Memory B cell (primary cell): ENCODE data around the gene TTLL8.

Experiments used
- ATAC-seq: fragments of 150-1000 bp; cut with Tn5 transposase; 2 replicates; pipeline ENCODE4 v1.10.0; 2021; ENCODE audit warnings: low read depth, mild to moderate bottlenecking, moderate library complexity
- DNase-seq, 2 donors: peaks; one replicate each; pipeline ENCODE4 v3.0.0; 2022; ENCODE audit warnings: low spot score in 2 of 2
- H3K27ac Mint-ChIP-seq: one replicate; pipeline ENCODE4 v1.8.0; 2022; ENCODE audit warnings: mild to moderate bottlenecking, moderate library complexity, mixed read lengths
- H3K27me3 Mint-ChIP-seq: one replicate; pipeline ENCODE4 v1.8.0; 2022; ENCODE audit warnings: mixed read lengths
- H3K36me3 Mint-ChIP-seq: one replicate; pipeline ENCODE4 v1.8.0; 2022; ENCODE audit warnings: mild to moderate bottlenecking, mixed read lengths
- H3K4me1 Mint-ChIP-seq: one replicate; pipeline ENCODE4 v1.8.0; 2022; ENCODE audit warnings: mixed read lengths
- H3K4me3 Mint-ChIP-seq: one replicate; pipeline ENCODE4 v1.8.0; 2022; ENCODE audit warnings: mild to moderate bottlenecking, moderate library complexity, mixed read lengths
- H3K9me3 Mint-ChIP-seq: one replicate; pipeline ENCODE4 v1.8.0; 2022; ENCODE audit warnings: mixed read lengths

The TTLL8 gene

GRCh38 chr22:50008151-50009040 is 49.7 kb downstream of the TTLL8 start:
- Mint-ChIP-seq H3K27me3 (peaks cover 12% of the 10 kb centered on the region), H3K36me3 (peaks cover 1% of the 10 kb centered on the region), H3K9me3 (no peaks in the 10 kb centered on the region), H3K4me3 (no peak overlapping the region), H3K27ac (no peak overlapping the region), H3K4me1 (peaks cover 18% of the 10 kb centered on the region)
- ATAC-seq (no peak), DNase-seq (no peak)

- peaks cover 12% of the 10 kb centered on the region for H3K27me3 Mint-ChIP-seq
- ATAC-seq, result no peak
- no peak overlapping the region for H3K4me3 Mint-ChIP-seq
- peaks cover 11% of the 10 kb centered on the region for H3K4me1 Mint-ChIP-seq
- H3K9me3 Mint-ChIP-seq, result no peaks in the 10 kb centered on the region
- DNase-seq, result no peak
- peaks cover 1% of the 10 kb centered on the region for H3K36me3 Mint-ChIP-seq
- H3K27ac Mint-ChIP-seq, result no peak overlapping the region
Observed at GRCh38 chr22:50007057-50007511, 51.0 kb downstream of the TTLL8 start.

GRCh38 chr22:50004918-50005317 is 53.2 kb downstream of the TTLL8 start:
- ATAC-seq (no peak), DNase-seq (no peak)
- Mint-ChIP-seq H3K4me1 (peaks cover 6% of the 10 kb centered on the region), H3K4me3 (no peak overlapping the region), H3K27ac (no peak overlapping the region), H3K27me3 (peaks cover 6% of the 10 kb centered on the region), H3K36me3 (peaks cover 1% of the 10 kb centered on the region), H3K9me3 (no peaks in the 10 kb centered on the region)

GRCh38 chr22:50002791-50003190 is 55.3 kb downstream of the TTLL8 start:
- no peak overlapping the region for H3K27ac Mint-ChIP-seq
- peaks cover 1% of the 10 kb centered on the region for H3K36me3 Mint-ChIP-seq
- ATAC-seq, result no peak
- peaks cover 11% of the 10 kb centered on the region for H3K4me1 Mint-ChIP-seq
- no peak for DNase-seq
- no peaks in the 10 kb centered on the region for H3K9me3 Mint-ChIP-seq
- peaks cover 15% of the 10 kb centered on the region for H3K27me3 Mint-ChIP-seq
- H3K4me3 Mint-ChIP-seq, result no peak overlapping the region

GRCh38 chr22:50001388-50002231 is 56.5 kb downstream of the TTLL8 start:
- DNase-seq (no peak), ATAC-seq (peak; percentile 32)
- Mint-ChIP-seq H3K36me3 (peaks cover 1% of the 10 kb centered on the region), H3K4me1 (peaks cover 14% of the 10 kb centered on the region), H3K27ac (no peak overlapping the region), H3K27me3 (peaks cover 15% of the 10 kb centered on the region), H3K9me3 (no peaks in the 10 kb centered on the region), H3K4me3 (no peak overlapping the region)

GRCh38 chr22:50000587-50001387 is 57.3 kb downstream of the TTLL8 start:
- Mint-ChIP-seq H3K4me3 (no peak overlapping the region), H3K27ac (no peak overlapping the region), H3K27me3 (peaks cover 15% of the 10 kb centered on the region), H3K4me1 (peaks cover 14% of the 10 kb centered on the region), H3K36me3 (peaks cover 1% of the 10 kb centered on the region), H3K9me3 (no peaks in the 10 kb centered on the region)
- DNase-seq (no peak), ATAC-seq (no peak)

GRCh38 chr22:49999946-50000586 is 58.0 kb downstream of the TTLL8 start:
- H3K4me1 Mint-ChIP-seq, result peaks cover 14% of the 10 kb centered on the region
- no peak for ATAC-seq
- H3K27me3 Mint-ChIP-seq, result peaks cover 17% of the 10 kb centered on the region
- no peak overlapping the region for H3K4me3 Mint-ChIP-seq
- H3K27ac Mint-ChIP-seq, result no peak overlapping the region
- peaks cover 1% of the 10 kb centered on the region for H3K36me3 Mint-ChIP-seq
- no peaks in the 10 kb centered on the region for H3K9me3 Mint-ChIP-seq
- no peak for DNase-seq

- H3K27ac Mint-ChIP-seq, result no peak overlapping the region
- peaks cover 17% of the 10 kb centered on the region for H3K27me3 Mint-ChIP-seq
- no peak overlapping the region for H3K4me3 Mint-ChIP-seq
- ATAC-seq (peak; percentile 34), DNase-seq (no peak)
- peaks cover 1% of the 10 kb centered on the region for H3K36me3 Mint-ChIP-seq
- H3K4me1 Mint-ChIP-seq, result peaks cover 14% of the 10 kb centered on the region
- H3K9me3 Mint-ChIP-seq, result no peaks in the 10 kb centered on the region
Observed at GRCh38 chr22:49999063-49999945, 58.8 kb downstream of the TTLL8 start.

GRCh38 chr22:49998718-49999062 is 59.4 kb downstream of the TTLL8 start:
- DNase-seq, result no peak
- Mint-ChIP-seq H3K4me3 (no peak overlapping the region), H3K9me3 (no peaks in the 10 kb centered on the region), H3K27ac (no peak overlapping the region), H3K4me1 (peaks cover 14% of the 10 kb centered on the region), H3K36me3 (peaks cover under 1% of the 10 kb centered on the region), H3K27me3 (peaks cover 16% of the 10 kb centered on the region)
- ATAC-seq, result no peak

GRCh38 chr22:49997932-49998717 is 60.0 kb downstream of the TTLL8 start:
- H3K9me3 Mint-ChIP-seq, result no peaks in the 10 kb centered on the region
- H3K4me1 Mint-ChIP-seq, result peaks cover 18% of the 10 kb centered on the region
- no peaks in the 10 kb centered on the region for H3K36me3 Mint-ChIP-seq
- no peak for ATAC-seq
- no peak overlapping the region for H3K4me3 Mint-ChIP-seq
- DNase-seq, result no peak
- peaks cover 15% of the 10 kb centered on the region for H3K27me3 Mint-ChIP-seq
- H3K27ac Mint-ChIP-seq, result no peak overlapping the region

- no peak overlapping the region for H3K4me3 Mint-ChIP-seq
- no peak for ATAC-seq
- H3K27me3 Mint-ChIP-seq, result peaks cover 17% of the 10 kb centered on the region
- DNase-seq, result no peak
- peaks cover 18% of the 10 kb centered on the region for H3K4me1 Mint-ChIP-seq
- no peaks in the 10 kb centered on the region for H3K36me3 Mint-ChIP-seq
- H3K27ac Mint-ChIP-seq, result no peak overlapping the region
- no peaks in the 10 kb centered on the region for H3K9me3 Mint-ChIP-seq
Observed at GRCh38 chr22:49997251-49997599, 60.9 kb downstream of the TTLL8 start.

GRCh38 chr22:49996518-49997250 is 61.4 kb downstream of the TTLL8 start:
- DNase-seq (no peak), ATAC-seq (no peak)
- peaks cover 16% of the 10 kb centered on the region for H3K27me3 Mint-ChIP-seq
- H3K9me3 Mint-ChIP-seq, result peaks cover 1% of the 10 kb centered on the region
- H3K4me3 Mint-ChIP-seq, result no peak overlapping the region
- peaks cover 16% of the 10 kb centered on the region for H3K4me1 Mint-ChIP-seq
- H3K27ac Mint-ChIP-seq, result no peak overlapping the region
- no peaks in the 10 kb centered on the region for H3K36me3 Mint-ChIP-seq
